Globus pallidus (tissue), 1 donor: ENCODE data around the gene CUTA.

Experiments
- DNase-seq: peaks from one replicate; pipeline ENCODE4 v3.0.0-alpha.2; 2015; ENCODE audit warnings: low spot score

The CUTA gene, protein sequence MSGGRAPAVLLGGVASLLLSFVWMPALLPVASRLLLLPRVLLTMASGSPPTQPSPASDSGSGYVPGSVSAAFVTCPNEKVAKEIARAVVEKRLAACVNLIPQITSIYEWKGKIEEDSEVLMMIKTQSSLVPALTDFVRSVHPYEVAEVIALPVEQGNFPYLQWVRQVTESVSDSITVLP

DNA sequence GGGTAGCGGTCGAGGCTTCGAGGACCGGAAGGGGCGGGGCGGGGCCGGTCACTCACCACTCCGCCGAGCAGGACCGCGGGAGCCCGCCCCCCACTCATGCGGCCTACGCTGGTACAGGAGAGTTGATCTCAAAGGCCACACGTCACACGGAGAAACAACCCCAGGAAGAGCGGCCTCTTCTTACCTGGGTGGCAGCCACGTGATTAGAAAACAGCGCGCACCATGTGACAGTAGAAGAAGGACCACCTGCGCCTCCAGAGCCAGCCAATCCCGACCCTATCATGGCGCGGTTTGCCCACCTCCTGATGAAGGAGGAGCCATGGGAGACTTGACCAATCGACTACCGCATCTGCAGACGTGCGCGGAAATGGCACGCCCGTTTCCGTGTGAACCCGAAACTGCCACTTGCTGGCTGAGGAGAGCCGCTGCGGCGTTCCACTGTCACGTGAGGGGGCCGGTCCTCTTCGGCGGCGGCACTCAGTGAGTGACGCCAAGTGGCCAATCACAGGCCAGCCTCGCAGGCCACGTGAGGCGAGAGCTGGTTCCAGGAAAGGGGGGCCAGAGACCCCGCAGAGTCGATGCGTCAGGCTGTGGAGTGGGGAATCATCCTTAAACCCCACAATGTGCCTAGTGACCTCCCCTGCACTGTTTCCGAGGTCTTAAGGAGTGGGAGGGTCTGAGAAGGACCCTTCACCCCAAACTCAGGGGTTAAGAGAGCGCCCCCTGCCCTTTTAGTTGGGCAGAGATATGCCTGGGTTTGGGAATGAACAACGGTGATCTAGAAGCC lies at the start of gene CUTA:
CUTA (minus strand) TSS at position 205 of the 787 bp plus-strand sequence; CDS start at position 98, 107 bp downstream.
- DNase-seq, result peak; percentile 100

DNA sequence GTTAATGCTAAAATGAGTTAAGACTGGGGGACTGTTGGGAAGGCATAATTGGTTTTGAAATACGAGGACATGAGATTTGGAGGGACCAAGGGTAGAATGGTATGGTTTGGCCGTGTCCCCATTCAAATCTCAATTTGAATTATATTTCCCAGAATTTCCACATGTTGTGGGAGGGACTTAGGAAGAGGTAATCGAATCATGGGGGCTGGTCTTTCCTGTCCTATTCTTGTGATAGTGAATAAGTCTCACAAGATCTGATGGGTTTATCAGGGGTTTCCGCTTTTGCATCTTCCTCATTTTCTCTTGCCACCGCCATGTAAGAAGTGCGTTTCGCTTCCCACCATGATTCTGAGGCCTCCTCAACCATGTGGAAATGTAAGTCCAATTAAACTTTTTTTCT lies 49.2 kb upstream of the CUTA start:
- DNase-seq, result no peak

DNA sequence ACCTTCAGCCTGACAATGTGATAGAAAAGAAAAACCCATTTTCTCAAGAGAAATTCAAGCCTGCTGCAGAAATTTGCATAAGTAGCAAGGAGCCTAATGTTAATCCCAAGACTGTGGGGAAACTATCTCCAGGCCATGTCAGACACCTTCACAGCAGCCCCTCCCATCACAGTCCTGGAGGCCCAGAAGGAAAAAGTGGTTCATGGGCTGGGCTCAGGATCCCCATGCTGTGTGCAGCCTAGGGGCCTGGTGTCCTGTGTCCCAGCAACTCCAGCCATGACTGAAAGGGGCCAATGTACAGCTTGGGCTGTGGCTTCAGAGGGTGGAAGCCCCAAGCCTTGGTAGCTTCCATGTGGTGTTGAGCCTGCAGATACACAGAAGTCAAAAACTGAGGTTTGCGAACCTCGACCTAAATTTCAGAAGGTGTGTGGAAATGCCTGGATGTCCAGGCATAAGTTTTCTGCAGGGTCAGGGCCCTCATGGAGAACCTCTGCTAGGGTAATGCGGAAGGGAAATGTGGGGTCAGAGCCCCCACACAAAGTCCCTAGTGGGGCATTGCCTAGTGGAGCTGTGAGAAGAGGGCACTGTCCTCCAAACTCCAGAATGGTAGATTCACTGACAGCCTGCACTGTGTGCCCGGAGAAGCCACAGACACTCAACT lies 48.3 kb upstream of the CUTA start:
- no peak for DNase-seq

DNA sequence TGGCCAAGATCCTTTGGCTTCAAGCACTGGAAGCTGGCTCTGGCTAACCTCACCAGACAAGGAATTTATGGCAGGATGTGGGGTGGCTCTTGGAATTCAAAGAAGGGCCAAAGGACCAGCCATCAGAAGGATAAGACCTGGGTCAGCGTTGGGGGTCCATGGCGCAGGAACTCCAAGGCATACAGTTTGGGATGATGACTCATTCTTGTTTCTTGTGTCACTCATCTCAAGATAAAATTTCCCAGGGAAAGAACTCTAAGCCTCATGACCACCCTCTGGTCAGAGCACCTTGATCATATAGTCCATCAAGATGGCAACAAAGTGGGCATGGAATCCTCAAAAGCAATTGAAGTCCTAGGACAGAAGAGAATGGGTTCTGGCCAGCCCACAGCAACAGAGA lies 41.3 kb upstream of the CUTA start:
- no peak for DNase-seq

DNA sequence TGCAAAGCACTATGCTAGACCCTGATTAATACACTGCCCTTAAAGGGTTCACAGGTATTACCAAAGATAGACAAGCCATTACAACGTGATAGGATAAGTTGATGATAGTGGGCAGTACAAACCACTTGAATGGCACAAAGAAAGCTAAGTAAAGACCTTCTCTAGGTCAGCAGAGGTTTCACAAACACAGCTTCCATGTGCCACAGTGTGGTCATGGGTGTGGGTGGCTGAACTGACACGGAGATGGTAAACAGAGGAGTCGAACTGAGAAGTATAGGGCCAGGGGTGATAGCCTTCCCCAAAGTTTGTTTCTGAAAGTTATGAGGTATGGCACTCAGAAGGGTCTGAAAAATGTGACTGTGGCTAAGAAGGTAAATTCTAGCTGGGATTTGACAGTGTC lies 40.8 kb upstream of the CUTA start:
- no peak for DNase-seq

DNA sequence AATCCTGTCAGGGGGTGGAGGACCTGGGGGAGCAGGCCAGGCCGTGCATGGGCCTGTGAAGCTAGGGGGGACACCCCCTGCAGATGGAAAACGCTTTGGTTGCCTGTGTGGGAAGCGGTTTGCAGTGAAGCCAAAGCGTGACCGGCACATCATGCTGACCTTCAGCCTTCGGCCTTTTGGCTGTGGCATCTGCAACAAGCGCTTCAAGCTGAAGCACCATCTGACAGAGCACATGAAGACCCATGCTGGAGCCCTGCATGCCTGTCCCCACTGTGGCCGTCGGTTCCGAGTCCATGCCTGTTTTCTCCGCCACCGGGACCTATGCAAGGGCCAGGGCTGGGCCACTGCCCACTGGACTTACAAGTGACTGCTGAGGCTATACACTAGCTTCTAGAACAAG lies 38.2 kb upstream of the CUTA start:
- no peak for DNase-seq

DNA sequence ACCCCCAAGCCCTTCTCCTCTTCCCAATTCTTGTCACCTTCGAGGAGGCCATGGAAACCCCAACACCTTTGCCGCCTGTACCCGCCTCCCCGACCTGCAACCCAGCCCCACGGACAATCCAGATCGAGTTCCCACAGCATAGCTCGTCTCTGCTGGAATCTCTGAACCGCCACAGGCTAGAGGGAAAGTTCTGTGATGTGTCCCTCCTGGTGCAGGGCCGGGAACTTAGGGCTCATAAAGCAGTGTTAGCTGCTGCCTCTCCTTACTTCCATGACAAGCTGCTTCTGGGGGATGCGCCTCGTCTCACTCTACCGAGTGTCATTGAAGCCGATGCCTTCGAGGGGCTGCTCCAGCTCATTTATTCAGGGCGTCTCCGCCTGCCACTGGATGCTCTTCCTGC lies 37.1 kb upstream of the CUTA start:
- no peak for DNase-seq

DNA sequence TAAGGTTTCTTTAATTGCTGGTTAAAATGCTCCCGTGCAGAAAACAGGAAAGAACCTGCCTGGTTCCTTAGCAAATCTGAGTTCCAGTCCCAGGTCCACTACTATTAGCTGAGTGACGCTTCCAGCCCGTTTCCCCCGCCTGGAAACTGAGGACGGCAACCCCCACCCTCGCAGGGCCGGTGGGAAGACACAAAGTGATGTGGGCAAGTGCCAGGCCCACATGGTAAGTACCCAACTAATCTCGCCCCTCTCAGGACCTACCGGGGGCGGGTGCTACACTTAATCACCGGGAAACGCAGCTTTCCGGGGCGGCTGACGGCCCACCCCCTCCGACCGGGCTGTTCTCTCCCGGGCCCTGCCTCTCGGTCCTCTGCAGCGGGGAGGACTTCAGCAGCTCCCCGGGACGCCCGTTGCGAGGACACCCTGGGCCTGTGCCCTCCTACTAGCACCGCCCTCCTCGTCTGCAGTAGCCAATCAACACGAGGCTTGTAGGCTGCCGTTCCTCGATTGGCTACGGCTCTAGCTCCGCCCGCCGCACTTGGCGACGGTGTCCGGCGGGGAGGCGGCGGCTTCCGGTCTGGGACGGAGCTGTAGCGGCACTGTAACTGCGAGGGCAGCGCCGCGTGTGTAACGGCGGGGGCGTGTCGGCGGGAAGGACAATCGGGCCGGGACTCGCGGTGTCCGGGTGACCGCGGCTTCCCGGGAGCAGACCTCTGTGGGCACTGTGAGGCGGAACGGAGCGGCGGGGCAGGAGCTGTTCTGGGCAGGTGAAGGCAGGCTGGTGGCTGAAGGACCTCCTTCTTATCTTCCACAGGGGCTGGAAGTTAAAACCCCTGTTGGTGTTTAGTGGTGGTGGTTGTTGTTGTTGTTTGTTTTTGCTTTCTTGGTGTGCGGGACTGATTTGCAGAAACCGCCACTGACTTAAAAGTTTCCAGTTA lies 36.4 kb upstream of the CUTA start, which contains the start of gene ZBTB9:
ZBTB9 (plus strand) TSS at position 568 of the 938 bp plus-strand sequence. CDS start 525 bp downstream, outside the sequence.
- DNase-seq, result peak; percentile 95

DNA sequence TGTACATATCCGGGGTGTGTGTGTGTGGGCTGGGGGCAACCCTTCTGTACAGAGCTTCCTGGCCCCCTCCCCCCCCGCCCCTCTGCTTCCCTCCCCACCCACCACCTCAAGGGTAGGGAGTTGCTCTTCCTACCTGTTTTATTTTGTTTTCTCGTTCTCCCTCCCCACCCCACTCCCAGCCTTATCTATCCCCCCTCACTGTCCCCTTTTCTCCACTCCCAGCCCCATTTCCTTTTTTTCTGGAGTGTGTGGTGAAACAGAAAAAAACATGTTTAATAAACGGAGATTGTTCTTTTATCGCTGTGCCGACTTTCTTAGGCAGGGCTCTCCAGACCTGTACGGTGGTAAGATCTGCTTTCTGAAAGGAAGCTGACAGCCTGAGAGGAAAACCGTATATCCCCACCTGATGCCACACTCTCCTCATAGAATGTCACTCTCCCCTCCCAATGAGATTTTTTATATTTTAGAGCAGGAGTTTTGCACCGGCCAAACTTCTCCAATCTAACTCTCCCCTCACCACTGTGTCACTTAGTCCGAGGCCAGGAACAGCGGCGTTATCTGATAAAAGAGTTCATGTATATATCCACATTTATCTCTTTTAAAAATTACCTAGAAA lies 35.6 kb upstream of the CUTA start:
- no peak for DNase-seq

DNA sequence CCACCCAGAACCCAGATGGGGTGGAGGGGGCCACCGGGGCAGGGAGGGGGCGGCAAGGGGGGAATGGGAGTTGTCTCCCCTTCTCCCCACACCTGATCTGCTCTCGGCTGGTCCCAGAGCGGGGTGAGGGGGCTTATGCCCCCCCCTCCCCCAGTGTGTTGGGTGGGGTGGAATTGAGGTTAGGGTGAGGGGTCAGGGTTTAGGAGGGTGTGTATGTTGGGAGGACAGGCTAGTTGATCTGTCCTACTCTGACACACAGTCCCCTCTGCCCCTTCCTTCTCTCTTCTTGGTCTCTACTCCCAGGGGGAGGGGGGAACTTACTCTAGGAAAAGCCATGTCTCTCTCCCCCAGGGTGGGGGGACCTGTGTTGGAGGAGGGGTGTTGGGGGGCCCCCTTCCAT lies 34.6 kb upstream of the CUTA start:
- DNase-seq, result no peak

DNA sequence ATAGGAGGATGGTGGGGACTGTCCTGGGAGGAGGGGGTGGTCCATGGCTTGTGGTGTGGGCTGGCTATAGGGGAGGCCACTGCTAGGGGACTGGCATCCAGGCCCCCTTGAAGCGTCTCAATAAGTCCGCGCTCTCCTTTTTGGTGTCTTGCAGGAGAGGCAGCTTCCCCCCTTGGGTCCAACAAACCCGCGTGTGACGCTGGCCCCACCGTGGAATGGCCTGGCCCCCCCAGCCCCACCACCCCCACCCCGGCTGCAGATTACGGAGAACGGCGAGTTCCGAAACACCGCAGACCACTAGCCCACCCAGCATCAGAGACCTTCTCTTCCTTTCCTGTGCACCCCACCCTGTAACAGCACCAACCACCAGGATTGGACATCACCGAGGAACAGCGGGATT lies 33.7 kb upstream of the CUTA start:
- DNase-seq, result no peak

DNA sequence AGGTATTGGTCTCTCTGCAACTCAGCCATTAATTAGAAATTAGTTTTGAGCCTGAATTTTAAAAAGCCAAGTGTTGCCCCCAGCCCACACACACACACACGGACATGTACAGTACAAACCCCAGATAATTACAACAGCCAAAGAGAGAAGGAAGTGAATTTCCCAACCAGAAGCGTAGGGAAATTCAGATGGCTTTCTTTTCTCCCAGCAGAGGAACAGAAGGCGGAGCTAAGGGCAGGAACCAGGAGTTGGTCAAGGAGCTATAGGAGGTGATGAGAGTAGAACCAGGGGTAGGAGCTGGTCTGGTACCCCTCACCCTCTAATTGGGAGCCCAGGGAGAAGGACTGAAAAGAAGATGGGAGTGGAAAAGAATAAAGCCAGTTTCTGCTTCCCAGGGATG lies 32.5 kb upstream of the CUTA start:
- no peak for DNase-seq

DNA sequence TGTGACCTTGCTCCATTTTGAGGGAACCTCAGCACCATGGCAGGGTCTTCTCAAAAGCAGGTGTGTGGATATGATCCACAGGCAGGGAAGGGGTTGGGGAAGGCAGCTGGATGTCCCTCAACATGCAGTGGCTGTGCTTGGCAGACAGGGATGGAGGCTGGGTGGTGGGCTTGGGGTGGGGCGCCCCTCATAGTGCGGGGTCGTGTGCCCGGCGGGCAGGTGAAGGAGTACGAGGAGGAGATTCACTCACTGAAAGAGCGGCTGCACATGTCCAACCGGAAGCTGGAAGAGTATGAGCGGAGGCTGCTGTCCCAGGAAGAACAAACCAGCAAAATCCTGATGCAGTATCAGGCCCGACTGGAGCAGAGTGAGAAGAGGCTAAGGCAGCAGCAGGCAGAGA lies 28.4 kb upstream of the CUTA start:
- no peak for DNase-seq

DNA sequence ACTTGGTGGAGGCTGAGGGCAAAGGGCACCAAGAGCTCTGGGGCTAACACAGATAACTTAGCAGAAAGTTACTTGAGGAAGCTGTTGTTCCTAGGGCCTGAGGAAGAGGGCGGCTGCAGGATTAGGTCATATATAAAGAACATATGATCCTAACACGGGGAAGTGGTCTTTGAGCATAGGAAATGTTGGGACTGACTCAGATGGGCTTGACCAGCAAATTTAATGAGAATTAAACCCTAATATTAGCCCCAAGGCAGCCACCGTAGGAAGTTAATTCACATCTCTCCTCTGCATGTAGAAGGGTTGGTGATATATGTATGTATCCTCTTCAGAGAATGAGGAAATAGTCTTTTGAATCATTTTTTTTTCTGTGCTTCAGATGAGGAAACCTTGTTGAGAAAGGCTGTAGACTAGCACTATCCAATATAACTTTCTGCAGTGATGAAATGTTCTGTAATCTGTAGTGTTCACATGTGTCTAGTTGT lies 27.3 kb upstream of the CUTA start:
- DNase-seq, result no peak

DNA sequence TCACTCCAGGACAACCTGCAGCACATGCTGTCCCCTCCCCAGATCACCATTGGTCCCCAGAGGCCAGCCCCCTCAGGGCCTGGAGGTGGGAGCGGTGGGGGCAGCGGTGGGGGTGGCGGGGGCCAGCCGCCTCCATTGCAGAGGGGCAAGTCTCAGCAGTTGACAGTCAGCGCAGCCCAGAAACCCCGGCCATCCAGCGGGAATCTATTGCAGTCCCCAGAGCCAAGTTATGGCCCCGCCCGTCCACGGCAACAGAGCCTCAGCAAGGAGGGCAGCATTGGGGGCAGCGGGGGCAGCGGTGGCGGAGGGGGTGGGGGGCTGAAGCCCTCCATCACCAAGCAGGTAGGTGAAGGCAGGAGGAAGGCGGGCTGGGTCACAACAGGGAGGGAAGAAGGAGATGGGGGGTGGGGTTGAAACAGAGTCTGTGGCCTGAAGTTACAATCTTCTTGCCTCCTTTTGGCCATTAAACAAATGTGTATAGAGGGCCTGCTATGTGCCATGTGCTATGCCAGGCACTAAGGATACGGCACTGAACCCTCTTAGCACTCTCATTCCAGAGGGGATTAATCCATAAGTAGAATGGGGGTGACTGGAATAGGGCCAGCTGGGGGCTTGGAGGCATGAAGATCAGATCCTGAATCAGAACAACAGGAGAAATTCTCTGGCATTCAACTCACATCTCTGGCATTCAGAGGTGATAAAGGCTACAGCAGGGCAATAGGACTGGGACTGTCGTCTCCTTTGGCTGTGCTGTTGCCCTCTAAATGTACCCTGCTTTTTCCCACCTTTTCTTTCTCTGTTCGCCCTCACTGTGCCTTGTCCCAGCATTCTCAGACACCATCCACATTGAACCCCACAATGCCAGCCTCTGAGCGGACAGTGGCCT lies 26.0 kb upstream of the CUTA start:
- no peak for DNase-seq

DNA sequence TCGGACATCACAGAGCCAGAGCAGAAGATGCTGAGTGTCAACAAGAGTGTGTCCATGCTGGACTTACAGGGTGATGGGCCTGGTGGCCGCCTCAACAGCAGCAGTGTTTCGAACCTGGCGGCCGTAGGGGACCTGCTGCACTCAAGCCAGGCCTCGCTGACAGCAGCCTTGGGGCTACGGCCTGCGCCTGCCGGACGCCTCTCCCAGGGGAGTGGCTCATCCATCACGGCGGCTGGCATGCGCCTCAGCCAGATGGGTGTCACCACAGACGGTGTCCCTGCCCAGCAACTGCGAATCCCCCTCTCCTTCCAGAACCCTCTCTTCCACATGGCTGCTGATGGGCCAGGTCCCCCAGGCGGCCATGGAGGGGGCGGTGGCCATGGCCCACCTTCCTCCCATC lies 25.1 kb upstream of the CUTA start:
- no peak for DNase-seq

DNA sequence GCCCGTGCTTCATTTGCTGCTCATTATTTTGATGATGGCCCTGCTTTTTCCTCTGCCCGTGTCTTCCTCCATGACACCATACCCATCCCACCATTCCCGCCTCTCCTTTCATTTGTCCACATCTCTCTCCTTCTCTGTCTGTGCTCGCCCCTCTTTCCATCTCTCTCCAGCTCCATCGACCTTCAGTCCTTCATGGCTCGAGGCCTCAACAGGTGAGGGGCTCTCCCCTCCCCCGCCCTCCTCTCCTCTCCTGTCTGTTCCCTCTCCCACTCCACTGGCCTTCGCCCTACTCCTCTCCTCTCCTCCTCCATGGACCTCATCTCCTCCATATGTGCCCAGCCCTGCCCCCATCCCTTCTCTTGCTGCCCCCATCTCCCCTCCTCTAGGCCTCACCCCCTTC lies 24.4 kb upstream of the CUTA start:
- DNase-seq, result no peak

DNA sequence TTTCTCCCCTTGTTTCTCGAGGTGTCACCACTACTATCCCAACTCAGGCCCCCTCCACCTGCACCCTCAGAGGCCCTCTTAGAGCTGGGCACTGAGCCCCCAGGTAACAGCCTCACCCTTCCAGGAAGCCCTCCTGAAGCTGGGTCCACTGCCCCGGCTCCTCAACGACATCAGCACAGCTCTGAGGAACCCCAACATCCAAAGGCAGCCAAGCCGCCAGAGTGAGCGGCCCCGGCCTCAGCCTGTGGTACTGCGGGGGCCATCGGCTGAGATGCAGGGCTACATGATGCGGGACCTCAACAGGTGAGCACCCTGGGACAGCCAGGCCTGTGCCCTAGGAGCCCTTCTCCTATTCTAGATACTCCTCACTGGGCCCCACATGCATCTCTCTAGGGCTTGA lies 23.6 kb upstream of the CUTA start:
- DNase-seq, result no peak

DNA sequence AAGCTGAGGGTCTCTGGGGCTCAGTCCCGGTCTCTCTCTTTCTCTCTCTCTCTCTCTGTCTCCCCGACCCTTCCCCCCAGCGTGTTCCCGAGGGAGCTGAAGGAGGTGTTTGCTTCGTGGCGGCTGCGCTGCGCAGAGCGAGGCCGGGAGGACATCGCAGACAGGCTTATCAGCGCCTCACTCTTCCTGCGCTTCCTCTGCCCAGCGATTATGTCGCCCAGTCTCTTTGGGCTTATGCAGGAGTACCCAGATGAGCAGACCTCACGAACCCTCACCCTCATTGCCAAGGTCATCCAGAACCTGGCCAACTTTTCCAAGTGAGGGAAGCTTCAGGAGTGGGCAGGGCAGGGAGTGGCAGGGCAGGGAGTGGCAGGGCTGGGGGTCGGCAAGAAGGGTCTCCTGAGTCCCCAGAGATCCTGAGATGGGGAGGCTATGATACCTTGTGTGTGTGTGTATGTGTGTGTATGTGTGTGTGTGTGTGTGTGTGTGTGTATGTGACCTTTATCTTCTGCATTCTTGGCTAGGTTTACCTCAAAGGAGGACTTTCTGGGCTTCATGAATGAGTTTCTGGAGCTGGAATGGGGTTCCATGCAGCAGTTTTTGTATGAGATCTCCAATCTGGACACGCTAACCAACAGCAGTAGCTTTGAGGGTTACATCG lies 22.9 kb upstream of the CUTA start:
- DNase-seq, result no peak
